ENCODE measurements around the gene NGRN.

Gene NGRN

GRCh38 chr15:90307661-90308060, 42.2 kb downstream of the NGRN start:
- DNase-seq (ENCODE audit: insufficient read length, low spot score) (no peak), FAIRE-seq (no peak)

GRCh38 chr15:90309020-90309419, 43.5 kb downstream of the NGRN start:
- no peak for FAIRE-seq
- no peak for DNase-seq (ENCODE audit: insufficient read length, low spot score)

- DNase-seq (ENCODE audit: insufficient read length, low spot score) (no peak), FAIRE-seq (no peak)
Observed at GRCh38 chr15:90315278-90315982, 50.0 kb downstream of the NGRN start.

- FAIRE-seq = no peak
- DNase-seq (ENCODE audit: insufficient read length, low spot score) = no peak
Observed at GRCh38 chr15:90316139-90316538, 50.7 kb downstream of the NGRN start.

- FAIRE-seq (no peak), DNase-seq (ENCODE audit: insufficient read length, low spot score) (no peak)
Observed at GRCh38 chr15:90318591-90318990, 53.1 kb downstream of the NGRN start.

GRCh38 chr15:90320062-90320884, 54.8 kb downstream of the NGRN start:
- FAIRE-seq = peak; percentile 86
- DNase-seq (ENCODE audit: insufficient read length, low spot score) = peak; percentile 77

- DNase-seq (ENCODE audit: insufficient read length, low spot score) (no peak), FAIRE-seq (no peak)
Observed at GRCh38 chr15:90320885-90321278, 55.4 kb downstream of the NGRN start.
